Stimulated activated CD4-positive, alpha-beta T cell treated with anti-CD3 and anti-CD28 coated beads, TNF-alpha, amount 100 ng/mL, for 48 hours (primary cell): Measurements from ENCODE around the gene APOL4.
A peak's percentile ranks its signal among the peaks of the same experiment; 100 is the strongest.
"Not testable (repeated sequence)": the region's sequence is repeated elsewhere in the genome, so short reads cannot be mapped to it uniquely, and the experiment has no call there.

Experiments used
- DNase-seq, 3 donors: peaks; one replicate each; pipeline ENCODE4 v3.0.0-alpha.2; 2020; ENCODE audit warnings: low read depth in 3 of 3

Gene APOL4

GRCh38 chr22:36201630-36202319, at the start of gene APOL4:
Gene APOL4, minus strand, starts transcription at chr22:36201809. Its CDS starts 75 bp downstream, at chr22:36201734.
- no peak for DNase-seq

- not testable (repeated sequence) for DNase-seq
Measured at GRCh38 chr22:36250292-36250960, 48.8 kb upstream of the APOL4 start.

- no peak for DNase-seq
Measured at GRCh38 chr22:36249160-36249559, 47.6 kb upstream of the APOL4 start.

- no peak for DNase-seq
Measured at GRCh38 chr22:36247955-36248354, 46.3 kb upstream of the APOL4 start.

- DNase-seq, result no peak
Measured at GRCh38 chr22:36246718-36247117, 45.1 kb upstream of the APOL4 start.

- DNase-seq, result no peak
Measured at GRCh38 chr22:36245805-36246356, 44.3 kb upstream of the APOL4 start.

- DNase-seq, result no peak
Measured at GRCh38 chr22:36244522-36245391, 43.1 kb upstream of the APOL4 start.

- DNase-seq, result no peak
Measured at GRCh38 chr22:36243986-36244385, 42.4 kb upstream of the APOL4 start.

GRCh38 chr22:36239401-36240171, 38.0 kb upstream of the APOL4 start, which contains the start of gene APOL2:
Gene APOL2, minus strand, starts transcription at chr22:36239527. Its CDS starts 6,365 bp downstream, at chr22:36233162.
- DNase-seq, result peak; percentile 66 to 84 (median 81)

- DNase-seq, result no peak
Measured at GRCh38 chr22:36239150-36239400, 37.5 kb upstream of the APOL4 start.

- DNase-seq, result no peak
Measured at GRCh38 chr22:36238373-36239149, 37.0 kb upstream of the APOL4 start.

GRCh38 chr22:36237462-36238372, 36.1 kb upstream of the APOL4 start:
- DNase-seq, result no peak

- no peak for DNase-seq
Measured at GRCh38 chr22:36236388-36237319, 35.0 kb upstream of the APOL4 start.

GRCh38 chr22:36235585-36235984, 34.0 kb upstream of the APOL4 start:
- no peak for DNase-seq

GRCh38 chr22:36234919-36235318, 33.3 kb upstream of the APOL4 start:
- DNase-seq, result no peak

GRCh38 chr22:36234213-36234612, 32.6 kb upstream of the APOL4 start:
- no peak for DNase-seq

GRCh38 chr22:36233796-36234195, 32.2 kb upstream of the APOL4 start:
- DNase-seq, result no peak

GRCh38 chr22:36232715-36233401, 31.2 kb upstream of the APOL4 start:
- no peak for DNase-seq
